Liver (tissue), 9 donors: Measurements from ENCODE around the gene CHN2. TPM values are rescaled to one million over a fixed set of nuclear protein-coding genes. Genes with fewer than 3 reads are reported as not detected.

Source experiments
- DNase-seq: peaks from one replicate; pipeline ENCODE4 v3.0.0-alpha.2; 2017; ENCODE audit warnings: low spot score
- H3K27ac ChIP-seq, 2 donors: one replicate each; pipeline ENCODE4 v1.7.0; 2013; ENCODE audit warnings: inconsistent platforms in 2 of 2, low read length in 2 of 2, control low read depth in 1 of 2, low read depth in 1 of 2, mild to moderate bottlenecking in 1 of 2
- H3K27me3 ChIP-seq, 4 donors: one replicate each; pipeline versions ENCODE4 v1.6.1 to v1.7.0; 2013; ENCODE audit warnings: low read length in 3 of 4, inconsistent platforms in 1 of 4, mild to moderate bottlenecking in 1 of 4, moderate library complexity in 1 of 4; ENCODE audit not compliant: control insufficient read depth in 4 of 4, insufficient read depth in 4 of 4
- H3K36me3 ChIP-seq, 4 donors: one replicate each; pipeline versions ENCODE4 v1.6.1 to v1.7.0; 2013; ENCODE audit warnings: low read length in 3 of 4, mild to moderate bottlenecking in 3 of 4, low read depth in 1 of 4, moderate library complexity in 1 of 4; ENCODE audit not compliant: control insufficient read depth in 4 of 4, insufficient read depth in 3 of 4
- H3K4me1 ChIP-seq, 4 donors: one replicate each; pipeline versions ENCODE4 v1.6.1 to v1.7.0; 2013; ENCODE audit warnings: low read length in 3 of 4, mild to moderate bottlenecking in 3 of 4, moderate library complexity in 1 of 4; ENCODE audit not compliant: control insufficient read depth in 4 of 4, insufficient read depth in 4 of 4
- H3K4me3 ChIP-seq, 3 donors: one replicate each; pipeline versions ENCODE4 v1.6.1 to v1.7.0; 2013; ENCODE audit warnings: low read length in 3 of 3, control low read depth in 1 of 3, low read depth in 1 of 3, mild to moderate bottlenecking in 1 of 3
- H3K9ac ChIP-seq, 2 donors: one replicate each; pipeline ENCODE4 v1.7.0; 2013; ENCODE audit warnings: low read length in 2 of 2, mild to moderate bottlenecking in 2 of 2, moderate library complexity in 2 of 2, control low read depth in 1 of 2, low read depth in 1 of 2
- H3K9me3 ChIP-seq, 4 donors: one replicate each; pipeline versions ENCODE4 v1.6.1 to v1.7.0; 2013; ENCODE audit warnings: low read length in 3 of 4; ENCODE audit not compliant: control insufficient read depth in 4 of 4
- ATF3 ChIP-seq: IDR thresholded peaks from 2 replicates; pipeline ENCODE4 v1.6.1; 2016; ENCODE audit warnings: antibody characterized with exemption
- EGR1 ChIP-seq, 2 donors: IDR thresholded peaks; 2 replicates each; pipeline ENCODE4 v1.6.1; 2016 to 2018; ENCODE audit warnings: antibody characterized with exemption in 2 of 2, low read depth in 2 of 2
- FOXA2 ChIP-seq: IDR thresholded peaks from 2 replicates; pipeline ENCODE4 v1.6.1; 2016; ENCODE audit warnings: antibody characterized with exemption
- GABPA ChIP-seq, 2 donors: IDR thresholded peaks in 1 of 2; conservative IDR thresholded peaks in 1 of 2; 2 replicates each; pipeline ENCODE4 v1.6.1; 2016; ENCODE audit warnings: antibody characterized with exemption in 2 of 2, mild to moderate bottlenecking in 1 of 2, moderate library complexity in 1 of 2
- HNF4A ChIP-seq, 2 donors: conservative IDR thresholded peaks; 2 replicates each; pipeline ENCODE4 v1.6.1; 2016; ENCODE audit warnings: antibody characterized with exemption in 2 of 2, mild to moderate bottlenecking in 2 of 2
- HNF4G ChIP-seq: IDR thresholded peaks from 2 replicates; pipeline ENCODE4 v1.6.1; 2016; ENCODE audit warnings: antibody characterized with exemption
- JUND ChIP-seq, 2 donors: IDR thresholded peaks; 2 replicates each; pipeline ENCODE4 v1.6.1; 2016; ENCODE audit warnings: antibody characterized with exemption in 2 of 2
- NR2F2 ChIP-seq: IDR thresholded peaks from 2 replicates; pipeline ENCODE4 v1.6.1; 2016; ENCODE audit warnings: antibody characterized with exemption
- RAD21 ChIP-seq, 2 donors: IDR thresholded peaks; 2 replicates each; pipeline ENCODE4 v1.6.1; 2016; ENCODE audit warnings: antibody characterized with exemption in 2 of 2, mild to moderate bottlenecking in 2 of 2
- REST ChIP-seq: IDR thresholded peaks from 2 replicates; pipeline ENCODE4 v1.6.1; 2016; ENCODE audit warnings: antibody characterized with exemption, mild to moderate bottlenecking
- RXRA ChIP-seq, 2 donors: IDR thresholded peaks; 2 replicates each; pipeline ENCODE4 v1.6.1; 2017 to 2018; ENCODE audit warnings: antibody characterized with exemption in 2 of 2, mild to moderate bottlenecking in 1 of 2
- SP1 ChIP-seq: IDR thresholded peaks from 2 replicates; pipeline ENCODE4 v1.6.1; 2018; ENCODE audit warnings: antibody characterized with exemption, mild to moderate bottlenecking
- TAF1 ChIP-seq: conservative IDR thresholded peaks from 2 replicates; pipeline ENCODE4 v1.6.1; 2016; ENCODE audit warnings: antibody characterized with exemption, mild to moderate bottlenecking
- YY1 ChIP-seq: IDR thresholded peaks from 2 replicates; pipeline ENCODE4 v1.6.1; 2016; ENCODE audit warnings: antibody characterized with exemption, mild to moderate bottlenecking
- ZBTB33 ChIP-seq: IDR thresholded peaks from 2 replicates; pipeline ENCODE4 v1.6.1; 2016; ENCODE audit warnings: antibody characterized with exemption
- WGBS: extraction: QIAGEN DNeasy Blood & Tissue Kit; methylation state at CpG from one replicate; pipeline ENCODE4 v1.1.7; 2013; 5-methylcytosine and 5-hydroxymethylcytosine counted together
- polyA plus RNA-seq, 2 donors: library from polyadenylated mRNA; stranded (reverse) in 1 of 2; unstranded in 1 of 2; fragments of 200-250 nt in 1 of 2; fragments of >200 nt in 1 of 2; fragmentation: Nextera tagmentation in 1 of 2; extraction: Ambion mirVana in 1 of 2; gene quantifications; one replicate each; pipeline versions ENCODE4 v1.2.1 to v1.2.3, GENCODE V29; 2013 to 2015
- total RNA-seq, 2 donors: library from RNA; depleted of rRNA; stranded (reverse); fragments of >200 nt; gene quantifications; one replicate each; pipeline ENCODE4 v1.2.3, GENCODE V29; 2014
- TF ChIP-seq, protein P1 (sequence below): fragments of 150-350 bp; IDR thresholded peaks from 2 replicates; pipeline ENCODE4 v1.5.1; 2017; ENCODE audit warnings: improper control_type of control experiment, low read depth, low read length; ENCODE audit not compliant: missing input control
- donor health status: healthy.
- donor health status: healthy.
- donor health status: healthy.
- donor health status: healthy.
- donor health status: healthy.

The CHN2 gene
- total and polyA plus RNA-seq, 4 donors = 8.3 to 25.4 (median 17.8) TPM

DNA sequence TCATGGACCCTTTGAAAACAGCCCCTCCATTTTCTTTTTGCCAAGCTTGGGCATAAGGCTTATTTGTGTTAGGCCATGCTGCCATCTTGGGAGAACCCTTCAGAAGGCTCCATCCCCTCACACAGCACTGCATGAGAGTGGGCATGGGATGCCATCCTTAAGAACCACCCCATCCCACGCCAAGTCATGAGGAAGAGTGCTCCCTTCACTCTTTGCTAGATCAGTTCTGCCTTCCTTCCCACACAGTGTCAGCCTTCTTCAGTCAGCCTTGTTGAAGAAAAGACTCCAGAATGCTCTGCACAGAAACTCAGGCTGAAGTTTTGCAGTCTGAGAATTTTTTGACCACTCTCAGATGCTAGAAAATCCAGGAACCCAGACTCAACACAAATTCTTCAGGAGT lies 15.5 kb upstream of the CHN2 start:
- H3K4me1 ChIP-seq = no peaks in the 10 kb centered on the region
- H3K27ac ChIP-seq = peak overlapping the region in 1 of 2 donors; percentile 13
- no peaks in the 10 kb centered on the region for H3K9me3 ChIP-seq
- H3K4me3 ChIP-seq = no peak overlapping the region
- H3K36me3 ChIP-seq = no peaks in the 10 kb centered on the region
- H3K9ac ChIP-seq = no peak overlapping the region
- no peaks in the 10 kb centered on the region for H3K27me3 ChIP-seq
- DNase-seq = no peak
- no peak for TF ChIP-seq HNF4A (conservative IDR thresholded peaks at IDR 0.05)
- TF ChIP-seq NR2F2 = no peak
- no peak for TF ChIP-seq SP1
- TF ChIP-seq GABPA (IDR thresholded peaks at IDR 0.05 in 1 of 2, conservative IDR thresholded peaks at IDR 0.05 in 1 of 2) = no peak
- no peak for TF ChIP-seq REST
- TF ChIP-seq ATF3 = no peak
- no peak for TF ChIP-seq JUND (IDR thresholded peaks at IDR 0.05)
- TF ChIP-seq RXRA (IDR thresholded peaks at IDR 0.05) = no peak
- WGBS = 24% methylated on average over 1 of the region's 1 CpG

- no peaks in the 10 kb centered on the region for H3K27me3 ChIP-seq
- H3K9ac ChIP-seq = no peak overlapping the region
- 96% methylated on average over 2 of the region's 2 CpGs for WGBS
- TF ChIP-seq RXRA (IDR thresholded peaks at IDR 0.05) (no peak), EGR1 (IDR thresholded peaks at IDR 0.05; ENCODE audit: low read depth in 2 of 2) (no peak), YY1 (no peak), FOXA2 (no peak)
- H3K36me3 ChIP-seq = no peaks in the 10 kb centered on the region
- peaks cover 0 to 3% (median 1%) of the 10 kb centered on the region in 4 donors for H3K4me1 ChIP-seq
- no peak for DNase-seq
- no peak overlapping the region for H3K27ac ChIP-seq
- no peak overlapping the region for H3K4me3 ChIP-seq
- H3K9me3 ChIP-seq = no peaks in the 10 kb centered on the region
These were observed 10.0 kb upstream of the CHN2 start for GRCh38 chr7:29184599-29184998.

- 93% methylated on average over 6 of the region's 6 CpGs for WGBS
- Histone ChIP-seq H3K27me3 (no peaks in the 10 kb centered on the region), H3K9me3 (no peaks in the 10 kb centered on the region), H3K36me3 (no peaks in the 10 kb centered on the region), H3K9ac (no peak overlapping the region), H3K27ac (no peak overlapping the region), H3K4me1 (peaks cover 0 to 12% (median 9%) of the 10 kb centered on the region in 4 donors), H3K4me3 (no peak overlapping the region)
- DNase-seq = no peak
- no peak for TF ChIP-seq HNF4G
- TF ChIP-seq JUND (IDR thresholded peaks at IDR 0.05) = no peak
- TF ChIP-seq FOXA2 = no peak
- TF ChIP-seq RAD21 (IDR thresholded peaks at IDR 0.05) = no peak
- no peak for TF ChIP-seq YY1
- no peak for TF ChIP-seq SP1
- TF ChIP-seq GABPA (IDR thresholded peaks at IDR 0.05 in 1 of 2, conservative IDR thresholded peaks at IDR 0.05 in 1 of 2) = no peak
- no peak for TF ChIP-seq NR2F2
- TF ChIP-seq ZBTB33 = no peak
- TF ChIP-seq HNF4A (conservative IDR thresholded peaks at IDR 0.05) = no peak
- no peak for TF ChIP-seq EGR1 (IDR thresholded peaks at IDR 0.05; ENCODE audit: low read depth in 2 of 2)
- TF ChIP-seq TAF1 = no peak
- TF ChIP-seq, protein P1, sequence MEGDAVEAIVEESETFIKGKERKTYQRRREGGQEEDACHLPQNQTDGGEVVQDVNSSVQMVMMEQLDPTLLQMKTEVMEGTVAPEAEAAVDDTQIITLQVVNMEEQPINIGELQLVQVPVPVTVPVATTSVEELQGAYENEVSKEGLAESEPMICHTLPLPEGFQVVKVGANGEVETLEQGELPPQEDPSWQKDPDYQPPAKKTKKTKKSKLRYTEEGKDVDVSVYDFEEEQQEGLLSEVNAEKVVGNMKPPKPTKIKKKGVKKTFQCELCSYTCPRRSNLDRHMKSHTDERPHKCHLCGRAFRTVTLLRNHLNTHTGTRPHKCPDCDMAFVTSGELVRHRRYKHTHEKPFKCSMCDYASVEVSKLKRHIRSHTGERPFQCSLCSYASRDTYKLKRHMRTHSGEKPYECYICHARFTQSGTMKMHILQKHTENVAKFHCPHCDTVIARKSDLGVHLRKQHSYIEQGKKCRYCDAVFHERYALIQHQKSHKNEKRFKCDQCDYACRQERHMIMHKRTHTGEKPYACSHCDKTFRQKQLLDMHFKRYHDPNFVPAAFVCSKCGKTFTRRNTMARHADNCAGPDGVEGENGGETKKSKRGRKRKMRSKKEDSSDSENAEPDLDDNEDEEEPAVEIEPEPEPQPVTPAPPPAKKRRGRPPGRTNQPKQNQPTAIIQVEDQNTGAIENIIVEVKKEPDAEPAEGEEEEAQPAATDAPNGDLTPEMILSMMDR = no peak
- TF ChIP-seq REST = no peak
These were observed 9.0 kb upstream of the CHN2 start for GRCh38 chr7:29185613-29186012.
